Adipocyte (in vitro differentiated cells): ENCODE measurements around the gene PPP1R14C.
"Not testable (repeated sequence)": the region's sequence is repeated elsewhere in the genome, so short reads cannot be mapped to it uniquely, and the experiment has no call there.

ENCODE experiments used
- DNase-seq: peaks from one replicate; pipeline ENCODE4 v3.0.0-alpha.2; 2015; ENCODE audit warnings: low read depth
- H3K27me3 ChIP-seq: replicated peaks from 2 replicates; pipeline ENCODE4 v1.7.0; 2013; ENCODE audit warnings: mild to moderate bottlenecking, low read length, moderate library complexity; ENCODE audit not compliant: control insufficient read depth, insufficient read depth
- H3K36me3 ChIP-seq: 2 replicates; pipeline ENCODE4 v1.7.0; 2013; ENCODE audit warnings: low read length, mild to moderate bottlenecking, moderate library complexity; ENCODE audit not compliant: control insufficient read depth, insufficient read depth, severe bottlenecking
- H3K4me1 ChIP-seq: 2 replicates; pipeline ENCODE4 v1.7.0; 2013; ENCODE audit warnings: mild to moderate bottlenecking, low read length, moderate library complexity; ENCODE audit not compliant: control insufficient read depth, insufficient read depth
- H3K4me3 ChIP-seq: 2 replicates; pipeline ENCODE4 v1.7.0; 2013; ENCODE audit warnings: mild to moderate bottlenecking, low read length, moderate library complexity
- H3K9ac ChIP-seq: 2 replicates; pipeline ENCODE4 v1.7.0; 2013; ENCODE audit warnings: mild to moderate bottlenecking, low read length, moderate library complexity
- H3K9me3 ChIP-seq: 2 replicates; pipeline ENCODE4 v1.7.0; 2013; ENCODE audit warnings: mild to moderate bottlenecking, low read length, moderate library complexity; ENCODE audit not compliant: control insufficient read depth

Gene PPP1R14C

GRCh38 chr6:150118627-150119026 is 24.2 kb upstream of the PPP1R14C start:
- H3K4me1 ChIP-seq: peaks cover 5% of the 10 kb centered on the region
- no peaks in the 10 kb centered on the region for H3K36me3 ChIP-seq
- no peak overlapping the region for H3K4me3 ChIP-seq
- peaks cover 16% of the 10 kb centered on the region for H3K27me3 ChIP-seq
- no peak overlapping the region for H3K9ac ChIP-seq
- no peaks in the 10 kb centered on the region for H3K9me3 ChIP-seq
- no peak for DNase-seq

- H3K36me3 ChIP-seq: no peaks in the 10 kb centered on the region
These were observed 23.7 kb upstream of the PPP1R14C start for GRCh38 chr6:150119173-150119572.

DNA sequence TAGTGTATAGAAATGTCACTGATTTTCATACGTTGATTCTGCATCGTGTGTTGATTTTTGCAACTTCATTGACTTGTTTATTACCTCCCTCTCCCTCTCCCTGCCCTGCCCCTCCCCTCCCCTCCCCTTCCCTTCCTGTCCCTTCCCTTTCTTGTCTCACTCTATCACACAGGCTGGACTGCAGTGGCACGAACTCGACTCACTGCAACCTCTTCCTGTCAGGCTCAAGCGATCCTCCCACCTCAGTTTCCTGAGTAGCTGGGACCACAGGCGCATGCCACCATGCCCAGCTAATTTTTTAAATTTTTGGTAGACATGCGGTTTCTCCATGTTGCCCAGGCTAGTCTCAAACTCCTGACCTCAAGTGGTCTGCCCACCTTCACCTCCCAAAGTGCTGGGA is 19.2 kb upstream of the PPP1R14C start:
- Histone ChIP-seq H3K4me3 (no peak overlapping the region), H3K27me3 (peaks cover 33% of the 10 kb centered on the region), H3K4me1 (peaks cover 5% of the 10 kb centered on the region), H3K9me3 (no peaks in the 10 kb centered on the region), H3K9ac (no peak overlapping the region), H3K36me3 (no peaks in the 10 kb centered on the region)
- DNase-seq: no peak

More at GRCh38 chr6:150119173-150119572, 23.7 kb upstream of the PPP1R14C start:
- peaks cover 15% of the 10 kb centered on the region for H3K27me3 ChIP-seq
- H3K4me3 ChIP-seq: no peak overlapping the region
- no peaks in the 10 kb centered on the region for H3K9me3 ChIP-seq
- H3K9ac ChIP-seq: no peak overlapping the region
- H3K4me1 ChIP-seq: peaks cover 5% of the 10 kb centered on the region
- DNase-seq: peak; percentile 31

DNA sequence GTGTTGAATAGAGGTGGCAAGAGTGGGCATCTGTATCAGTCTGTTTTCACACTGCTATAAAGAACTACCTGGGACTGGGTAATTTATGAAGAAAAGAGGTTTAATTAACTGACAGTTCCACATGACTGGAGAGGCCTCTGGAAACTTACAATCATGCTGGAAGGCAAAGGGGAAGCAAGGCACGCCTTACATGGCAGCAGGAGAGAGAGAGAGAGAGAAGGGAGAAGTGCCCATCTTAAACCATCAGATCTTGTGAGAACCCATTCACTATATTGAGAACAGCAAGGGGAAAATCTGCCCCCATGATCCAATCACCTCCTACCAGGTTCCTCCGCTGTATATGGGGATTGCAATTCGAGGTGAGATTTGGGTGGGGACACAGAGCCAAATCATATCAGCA is 18.6 kb upstream of the PPP1R14C start:
- Histone ChIP-seq H3K4me1 (peaks cover 4% of the 10 kb centered on the region), H3K4me3 (no peak overlapping the region), H3K27me3 (peaks cover 35% of the 10 kb centered on the region), H3K36me3 (no peaks in the 10 kb centered on the region), H3K9me3 (no peaks in the 10 kb centered on the region), H3K9ac (no peak overlapping the region)
- DNase-seq: no peak

DNA sequence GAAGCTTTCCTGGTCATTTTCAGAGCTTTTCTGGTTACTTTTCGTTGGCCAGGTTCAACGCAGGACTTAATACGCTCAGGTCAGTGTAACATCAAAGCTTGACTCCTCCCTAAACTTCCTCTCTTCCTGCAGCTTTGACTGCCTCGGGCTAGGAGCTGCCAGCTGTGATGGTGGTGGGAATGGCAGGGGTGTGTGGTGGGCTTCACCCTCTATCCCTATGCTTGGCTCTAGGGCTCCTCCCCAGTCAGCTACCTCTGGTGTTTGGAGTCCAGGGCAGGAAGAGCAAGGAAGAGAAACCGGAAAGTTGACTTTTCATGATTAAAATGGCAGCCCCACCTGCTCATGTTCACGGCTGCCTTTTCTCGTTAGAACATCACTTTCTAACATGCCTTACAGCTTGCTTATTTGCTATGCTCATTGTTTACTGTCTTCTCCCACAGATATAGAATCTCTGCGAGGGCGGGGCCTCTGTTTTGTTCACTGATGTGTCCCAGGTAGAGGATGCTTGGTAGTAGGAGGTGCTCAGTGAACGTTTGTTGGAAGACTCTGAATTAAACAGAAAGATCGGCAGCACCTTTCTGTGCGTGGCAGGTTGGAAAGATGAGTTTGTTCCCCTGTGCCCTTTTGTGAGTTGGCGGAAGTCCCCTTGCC is 16.1 kb upstream of the PPP1R14C start:
- no peaks in the 10 kb centered on the region for H3K4me1 ChIP-seq
- H3K4me3 ChIP-seq: no peak overlapping the region
- no peak for DNase-seq
- H3K36me3 ChIP-seq: no peaks in the 10 kb centered on the region
- no peak overlapping the region for H3K9ac ChIP-seq
- H3K27me3 ChIP-seq: peaks cover 41% of the 10 kb centered on the region
- no peaks in the 10 kb centered on the region for H3K9me3 ChIP-seq

- Histone ChIP-seq H3K4me3 (no peak overlapping the region), H3K4me1 (no peaks in the 10 kb centered on the region), H3K9ac (no peak overlapping the region), H3K27me3 (peaks cover 37% of the 10 kb centered on the region), H3K36me3 (no peaks in the 10 kb centered on the region), H3K9me3 (no peaks in the 10 kb centered on the region)
- DNase-seq: no peak
These were observed 14.4 kb upstream of the PPP1R14C start for GRCh38 chr6:150128425-150128824.

- Histone ChIP-seq H3K27me3 (peaks cover 30% of the 10 kb centered on the region), H3K4me3 (no peak overlapping the region), H3K4me1 (peaks cover 8% of the 10 kb centered on the region), H3K9me3 (no peaks in the 10 kb centered on the region), H3K36me3 (no peaks in the 10 kb centered on the region), H3K9ac (no peak overlapping the region)
- DNase-seq: no peak
These were observed 13.0 kb upstream of the PPP1R14C start for GRCh38 chr6:150129616-150130505.

- DNase-seq: no peak
- Histone ChIP-seq H3K9me3 (peaks cover 16% of the 10 kb centered on the region), H3K27me3 (peaks cover 43% of the 10 kb centered on the region), H3K4me3 (no peak overlapping the region), H3K9ac (no peak overlapping the region), H3K4me1 (peaks cover 9% of the 10 kb centered on the region), H3K36me3 (no peaks in the 10 kb centered on the region)
These were observed 9.2 kb upstream of the PPP1R14C start for GRCh38 chr6:150133686-150134085.

DNA sequence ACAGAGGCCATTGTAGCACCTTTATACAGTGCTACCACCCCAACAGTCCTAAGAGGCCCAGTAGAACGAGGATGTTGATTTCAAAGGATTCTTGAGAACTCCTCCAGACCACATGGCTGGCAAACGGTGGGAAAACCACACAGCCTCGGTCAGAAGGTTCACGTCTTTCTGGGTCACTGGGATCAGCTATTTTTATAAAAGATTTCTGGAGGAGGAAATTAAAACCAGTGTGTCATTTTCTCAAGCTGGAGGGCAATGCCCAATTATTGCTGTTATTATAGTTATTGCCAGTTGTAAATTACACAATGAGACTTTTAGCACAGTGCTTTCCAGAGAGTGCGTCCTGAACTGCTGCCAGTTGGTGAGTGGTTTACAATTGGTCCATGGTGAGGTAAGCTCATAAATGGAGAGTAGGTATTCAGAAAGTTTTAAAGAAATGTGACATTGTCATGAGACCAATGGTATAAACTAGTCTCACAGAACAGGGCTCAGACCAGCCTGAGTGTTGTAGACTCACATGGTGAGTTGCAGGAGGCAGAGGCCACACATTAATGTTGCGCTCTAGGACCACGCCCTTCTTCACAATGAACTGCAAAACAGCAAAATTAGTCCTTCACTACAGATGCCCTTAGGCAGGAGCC is 8.4 kb upstream of the PPP1R14C start:
- no peak overlapping the region for H3K4me3 ChIP-seq
- H3K9me3 ChIP-seq: peaks cover 16% of the 10 kb centered on the region
- no peak overlapping the region for H3K9ac ChIP-seq
- H3K27me3 ChIP-seq: peaks cover 46% of the 10 kb centered on the region
- DNase-seq: no peak
- H3K36me3 ChIP-seq: no peaks in the 10 kb centered on the region
- H3K4me1 ChIP-seq: peaks cover 9% of the 10 kb centered on the region

GRCh38 chr6:150137711-150138110 is 5.1 kb upstream of the PPP1R14C start:
- not testable (repeated sequence) for H3K9ac ChIP-seq, DNase-seq, H3K36me3 ChIP-seq, H3K4me3 ChIP-seq
- peaks cover 15% of the 10 kb centered on the region for H3K4me1 ChIP-seq
- peaks cover 16% of the 10 kb centered on the region for H3K9me3 ChIP-seq
- peaks cover 61% of the 10 kb centered on the region for H3K27me3 ChIP-seq

- no peak overlapping the region for H3K9ac ChIP-seq
- no peak for DNase-seq
- H3K27me3 ChIP-seq: peaks cover 61% of the 10 kb centered on the region
- H3K9me3 ChIP-seq: peaks cover 16% of the 10 kb centered on the region
- H3K36me3 ChIP-seq: no peaks in the 10 kb centered on the region
- no peak overlapping the region for H3K4me3 ChIP-seq
- peaks cover 15% of the 10 kb centered on the region for H3K4me1 ChIP-seq
These were observed 4.2 kb upstream of the PPP1R14C start for GRCh38 chr6:150138638-150139037.
